Daoy (cell line): Measurements from ENCODE around the gene UGT1A1. TPM values are rescaled to one million over a fixed set of nuclear protein-coding genes. Genes with fewer than 3 reads are reported as not detected.

ENCODE experiments used
- DNase-seq: peaks from one replicate; pipeline ENCODE4 v3.0.0-alpha.2; 2015; ENCODE audit warnings: low read depth
- total RNA-seq: library from RNA; depleted of rRNA; stranded (reverse); fragments of >200 nt; shearing (Covaris generic); gene quantifications from 2 replicates; pipeline ENCODE4 v1.2.3, GENCODE V29; 2014

The UGT1A1 gene
- total RNA-seq, 1 experiment from 2014 or later, result 0.06 TPM

DNA sequence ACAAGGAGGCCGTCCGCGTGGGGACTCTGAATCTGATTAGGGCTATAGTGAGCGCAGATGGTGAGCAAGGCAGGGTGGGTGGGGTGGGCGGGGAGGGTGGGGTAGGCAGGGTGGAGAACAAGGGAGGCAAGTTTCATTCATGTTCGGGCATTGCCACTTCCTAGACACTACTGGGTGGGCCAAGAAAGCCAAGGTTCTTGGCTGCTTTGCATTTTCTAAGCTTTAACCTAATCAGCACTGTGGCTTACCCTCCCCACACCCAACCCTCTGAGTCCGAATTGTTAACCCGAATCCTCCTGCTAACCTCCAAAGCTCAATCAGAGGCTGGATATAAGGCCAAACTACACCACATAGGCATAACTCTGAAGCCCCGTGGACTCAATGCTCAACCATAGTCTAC lies 36.2 kb downstream of the UGT1A1 start:
- no peak for DNase-seq

DNA sequence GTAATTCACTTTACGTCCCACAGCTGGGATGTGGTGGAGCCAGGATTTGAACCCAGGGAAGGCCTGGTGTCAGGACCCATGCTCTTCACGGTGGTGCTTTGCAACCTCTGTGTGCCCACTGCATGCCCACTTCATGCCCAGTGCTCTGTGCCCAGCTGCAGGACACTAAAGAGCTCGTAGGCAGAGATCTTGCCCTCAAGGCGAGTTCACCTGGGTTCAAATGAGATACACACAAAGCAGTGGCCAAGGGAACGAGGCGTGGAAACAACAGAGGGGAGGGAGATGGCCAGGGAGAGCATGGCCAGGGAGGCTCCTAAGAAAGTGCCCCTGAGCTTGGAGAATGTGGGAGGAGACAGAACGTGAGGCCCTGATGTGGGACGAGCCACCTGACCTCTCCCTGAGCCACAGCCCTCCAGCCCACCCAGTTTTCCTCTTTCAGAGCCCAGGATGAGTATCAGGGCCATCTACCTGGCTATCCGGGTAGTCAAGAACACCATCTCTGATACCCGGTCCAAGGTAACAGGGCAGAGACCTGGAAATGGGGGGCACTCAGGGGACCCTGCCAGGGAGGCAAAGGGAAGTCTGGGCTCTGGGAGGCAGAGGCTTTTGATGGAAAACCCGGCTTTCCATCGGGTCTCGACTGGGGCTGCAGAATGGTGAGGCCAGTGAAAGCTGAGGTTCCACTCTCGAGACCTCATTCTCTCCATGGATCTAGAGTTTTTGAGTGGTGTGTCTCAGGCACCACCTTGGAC lies 38.4 kb downstream of the UGT1A1 start:
- no peak for DNase-seq

- DNase-seq, result no peak
These were observed 39.1 kb downstream of the UGT1A1 start for GRCh38 chr2:233799087-233799665.

- DNase-seq, result no peak
These were observed 39.6 kb downstream of the UGT1A1 start for GRCh38 chr2:233799716-233800115.

DNA sequence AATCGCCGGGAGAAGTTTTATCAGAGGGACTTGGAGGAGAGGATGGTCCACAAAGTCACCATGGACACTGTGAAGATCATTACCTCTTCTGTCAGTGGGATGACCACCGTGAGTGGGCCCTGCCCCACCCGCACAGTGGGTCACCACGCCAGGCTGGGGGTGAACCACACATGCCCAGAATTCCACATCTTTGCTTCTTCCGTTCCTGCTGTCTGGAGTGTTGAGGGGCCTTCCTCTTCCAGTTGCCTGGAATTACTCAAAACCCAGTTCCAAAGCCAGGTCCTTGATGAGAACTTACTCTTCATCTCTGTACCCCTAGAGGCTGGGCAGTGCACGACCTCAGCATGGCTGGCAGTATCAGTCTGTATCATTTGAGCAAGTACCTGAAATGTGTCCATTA lies 40.1 kb downstream of the UGT1A1 start:
- DNase-seq, result no peak

GRCh38 chr2:233801357-233802131 lies 41.5 kb downstream of the UGT1A1 start:
- DNase-seq, result peak; percentile 71

DNA sequence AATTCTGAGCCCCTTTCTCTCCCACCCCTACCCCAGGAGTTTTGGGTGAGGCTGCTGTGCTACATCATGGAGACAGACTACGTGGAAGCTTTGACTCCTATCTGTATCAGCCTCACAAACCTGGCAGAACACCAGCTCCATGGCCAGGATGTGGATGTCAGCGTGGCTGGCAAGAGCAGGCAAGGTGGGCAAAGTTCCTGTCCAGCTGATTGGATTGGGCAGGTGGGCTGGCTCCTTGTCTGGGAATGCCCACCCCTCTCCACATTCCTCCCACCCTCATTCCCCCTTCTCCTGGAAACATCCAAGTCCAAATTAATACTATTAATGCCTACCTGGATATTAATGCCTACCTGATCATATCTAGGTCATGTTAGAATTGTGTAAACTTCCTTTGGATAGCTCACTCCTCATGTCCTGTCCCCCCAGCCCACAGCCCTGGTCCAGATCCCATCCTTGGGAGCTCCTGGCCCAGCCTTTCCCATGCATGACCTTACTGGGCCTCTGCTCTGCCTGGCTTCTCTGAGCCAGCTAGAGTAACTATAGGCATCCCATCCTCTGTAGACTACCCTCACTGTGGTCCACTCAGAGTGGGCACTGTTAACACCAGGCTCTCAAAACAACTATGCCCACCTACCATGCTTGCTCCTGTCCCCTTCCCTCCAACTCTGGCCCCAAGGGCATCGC lies 42.2 kb downstream of the UGT1A1 start:
- no peak for DNase-seq

DNA sequence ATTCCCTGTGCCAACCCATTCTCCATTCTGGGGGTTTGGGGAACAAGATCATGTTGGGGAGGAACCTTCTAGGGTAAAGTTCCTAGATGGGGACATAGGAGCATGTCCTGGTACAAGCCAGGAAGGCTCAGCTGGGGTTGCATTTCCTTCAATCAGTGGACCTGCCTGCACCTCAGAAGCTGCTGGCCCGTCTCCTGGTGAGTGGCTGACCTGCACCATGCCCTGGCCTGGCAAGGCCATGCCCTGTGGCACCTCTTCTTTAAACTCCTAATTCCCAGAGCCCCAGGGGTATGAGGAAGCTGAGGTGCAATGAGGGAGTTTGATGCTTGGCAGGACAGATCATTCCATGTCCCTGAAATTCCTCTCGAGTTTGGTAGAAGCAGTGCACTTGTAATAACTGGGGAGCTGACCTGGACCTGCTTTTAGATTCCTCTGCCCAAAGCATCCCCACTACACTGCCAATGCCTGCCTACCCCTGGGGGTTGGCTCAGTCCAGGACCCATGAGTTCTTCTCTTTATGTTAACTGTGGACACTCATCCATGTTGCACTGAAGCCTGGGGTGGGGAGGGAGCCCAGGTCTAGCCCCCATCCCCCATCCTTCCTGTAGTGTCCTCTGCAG lies 43.3 kb downstream of the UGT1A1 start:
- no peak for DNase-seq

DNA sequence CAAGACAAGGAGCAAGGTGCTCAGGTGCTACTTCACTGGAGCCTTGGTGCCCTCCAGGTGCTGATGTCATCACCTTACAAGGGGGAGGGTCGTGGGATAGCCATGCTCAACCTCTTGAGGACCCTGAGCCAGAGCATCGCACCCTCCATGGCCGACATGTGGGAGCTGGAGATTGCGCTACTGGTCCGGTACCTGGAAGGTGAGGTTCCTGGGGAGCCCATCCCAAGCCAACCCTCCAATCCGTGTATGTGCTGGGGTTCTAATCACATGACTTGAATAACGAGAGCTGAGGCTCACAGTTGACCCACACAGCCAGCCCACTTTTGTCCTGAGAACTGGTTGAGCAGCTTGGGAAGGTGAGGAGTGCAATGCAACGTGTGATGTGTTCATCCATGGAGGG lies 43.9 kb downstream of the UGT1A1 start:
- DNase-seq, result no peak

- DNase-seq, result no peak
These were observed 47.3 kb downstream of the UGT1A1 start for GRCh38 chr2:233807215-233807865.

- no peak for DNase-seq
These were observed 48.2 kb downstream of the UGT1A1 start for GRCh38 chr2:233807966-233808935.

GRCh38 chr2:233810385-233810784 lies 50.3 kb downstream of the UGT1A1 start:
- DNase-seq, result no peak

DNA sequence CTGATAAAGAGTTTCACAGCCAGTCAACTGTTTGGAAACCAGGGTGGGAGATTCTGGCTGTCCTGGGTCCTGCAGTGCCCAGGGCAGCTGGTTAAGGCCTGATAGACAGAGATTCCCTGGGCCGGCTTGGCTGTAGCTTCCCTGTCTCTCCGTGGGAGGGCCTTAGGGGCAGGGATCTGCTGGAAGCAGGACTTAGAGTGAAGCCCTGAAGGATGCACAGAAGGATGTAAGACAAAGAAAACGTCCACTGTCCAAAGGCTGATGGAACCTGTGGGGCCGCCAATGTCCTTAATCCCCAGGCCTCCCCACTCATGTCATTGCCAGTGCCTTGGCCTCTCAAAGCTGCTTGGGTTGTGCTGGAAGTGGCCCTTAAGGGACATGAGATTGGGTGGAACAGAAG lies 51.0 kb downstream of the UGT1A1 start:
- no peak for DNase-seq

DNA sequence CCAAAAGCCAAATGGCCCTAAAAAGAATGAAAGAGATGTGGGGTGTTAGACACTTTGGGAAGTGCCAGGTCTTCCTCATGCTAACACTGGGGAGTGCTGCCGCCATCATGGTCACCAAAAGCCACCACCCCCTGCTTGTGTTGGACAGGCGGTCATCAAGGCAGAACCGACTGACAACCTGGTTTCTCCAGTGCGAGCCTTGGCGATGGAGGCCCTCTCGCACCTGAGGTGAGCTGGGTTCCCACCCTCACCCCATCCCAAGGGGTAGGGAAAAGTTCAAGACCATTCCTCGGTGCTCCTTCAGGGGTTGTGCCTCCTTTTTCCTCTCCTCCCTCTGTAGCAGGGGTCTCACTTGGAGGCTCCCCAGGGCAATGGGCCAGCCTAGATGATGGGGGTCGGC lies 51.7 kb downstream of the UGT1A1 start:
- no peak for DNase-seq

- DNase-seq, result no peak
These were observed 53.4 kb downstream of the UGT1A1 start for GRCh38 chr2:233813236-233814055.

GRCh38 chr2:233814056-233814835 lies 54.2 kb downstream of the UGT1A1 start:
- no peak for DNase-seq

GRCh38 chr2:233815861-233816260 lies 55.8 kb downstream of the UGT1A1 start:
- DNase-seq, result no peak

- DNase-seq, result peak; percentile 34
These were observed 56.3 kb downstream of the UGT1A1 start for GRCh38 chr2:233816334-233816733.
